HepG2 (cell line): ENCODE data around the gene PJA2.

Experiments
- CEBPB ChIP-seq: IDR thresholded peaks from 2 replicates; pipeline ENCODE4 v1.6.1; 2011; ENCODE audit warnings: low read depth, low read length, improper control_type of control experiment, borderline replicate concordance
- CHD2 ChIP-seq: IDR thresholded peaks from 2 replicates; pipeline ENCODE4 v1.6.1; 2011; ENCODE audit warnings: low read depth, low read length, improper control_type of control experiment
- GTF2F1 ChIP-seq: fragments of 150-350 bp; IDR thresholded peaks from 2 replicates; pipeline ENCODE4 v1.6.1; 2014; ENCODE audit warnings: low read length
- ZNF160 ChIP-seq: sonication (generic); formaldehyde crosslinking; IDR thresholded peaks from 2 replicates; pipeline ENCODE4 v1.8.0; 2022; ENCODE audit warnings: mild to moderate bottlenecking, inconsistent platforms, missing genetic modification reagents
- ZSCAN22 ChIP-seq: sonication (generic); formaldehyde crosslinking; IDR thresholded peaks from 2 replicates; pipeline ENCODE4 v1.4.0; 2020; ENCODE audit warnings: mild to moderate bottlenecking, missing genetic modification reagents
- TF ChIP-seq, protein P1 (sequence below): sonication (generic); formaldehyde crosslinking; IDR thresholded peaks from 2 replicates; pipeline ENCODE4 v1.8.0; 2022; ENCODE audit warnings: missing genetic modification reagents, mild to moderate bottlenecking, inconsistent platforms, borderline replicate concordance
- TF ChIP-seq, protein P2 (sequence below): sonication (generic); formaldehyde crosslinking; IDR thresholded peaks from 2 replicates; pipeline ENCODE4 v1.8.0; 2022; ENCODE audit warnings: low read depth, missing genetic modification reagents
- TF ChIP-seq, protein P3 (sequence below): sonication (generic); formaldehyde crosslinking; IDR thresholded peaks from 2 replicates; pipeline ENCODE4 v1.5.0; 2020; ENCODE audit warnings: mild to moderate bottlenecking, missing genetic modification reagents, moderate library complexity
- TF ChIP-seq, protein P4 (sequence below): IDR thresholded peaks from 2 replicates; pipeline ENCODE4 v1.6.1; 2016

DNA sequence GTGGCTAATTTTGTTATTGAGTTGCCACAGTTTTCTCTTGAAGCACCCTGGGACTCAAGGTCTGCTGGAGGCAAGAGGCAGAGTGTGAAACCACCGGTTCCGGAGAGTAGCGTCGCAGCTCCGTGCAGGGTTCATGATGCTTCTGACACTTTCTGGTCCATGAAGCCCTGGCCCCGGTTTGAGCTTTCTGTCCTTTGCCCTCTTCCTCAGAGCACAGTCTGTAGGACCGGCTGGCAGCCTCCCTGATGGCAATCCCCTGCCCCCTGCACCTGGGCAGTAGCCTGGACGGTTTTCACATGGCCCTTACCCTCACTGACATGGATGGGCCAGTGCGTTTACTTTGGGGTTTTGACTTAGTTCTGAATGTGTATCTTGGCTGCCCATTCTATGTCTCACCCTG is 111.9 kb downstream of the PJA2 start:
- TF ChIP-seq ZSCAN22 (CRISPR knock-in tag) (no peak), CHD2 (no peak), GTF2F1 (no peak), CEBPB (no peak), ZNF160 (no peak)
- TF ChIP-seq, protein P1, sequence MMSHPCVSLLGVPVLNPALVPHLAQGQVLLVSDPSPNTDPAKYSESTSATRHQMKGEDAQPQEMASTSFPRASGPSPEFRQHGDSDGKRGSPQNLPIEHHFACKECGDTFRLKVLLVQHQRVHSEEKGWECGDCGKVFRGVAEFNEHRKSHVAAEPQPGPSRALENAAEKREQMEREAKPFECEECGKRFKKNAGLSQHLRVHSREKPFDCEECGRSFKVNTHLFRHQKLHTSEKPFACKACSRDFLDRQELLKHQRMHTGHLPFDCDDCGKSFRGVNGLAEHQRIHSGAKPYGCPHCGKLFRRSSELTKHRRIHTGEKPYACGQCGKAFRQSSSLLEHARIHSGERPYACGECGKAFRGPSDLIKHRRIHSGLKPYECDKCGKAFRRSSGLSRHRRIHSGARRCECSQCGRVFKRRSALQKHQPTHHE (CRISPR knock-in tag): no peak
- TF ChIP-seq, protein P2, sequence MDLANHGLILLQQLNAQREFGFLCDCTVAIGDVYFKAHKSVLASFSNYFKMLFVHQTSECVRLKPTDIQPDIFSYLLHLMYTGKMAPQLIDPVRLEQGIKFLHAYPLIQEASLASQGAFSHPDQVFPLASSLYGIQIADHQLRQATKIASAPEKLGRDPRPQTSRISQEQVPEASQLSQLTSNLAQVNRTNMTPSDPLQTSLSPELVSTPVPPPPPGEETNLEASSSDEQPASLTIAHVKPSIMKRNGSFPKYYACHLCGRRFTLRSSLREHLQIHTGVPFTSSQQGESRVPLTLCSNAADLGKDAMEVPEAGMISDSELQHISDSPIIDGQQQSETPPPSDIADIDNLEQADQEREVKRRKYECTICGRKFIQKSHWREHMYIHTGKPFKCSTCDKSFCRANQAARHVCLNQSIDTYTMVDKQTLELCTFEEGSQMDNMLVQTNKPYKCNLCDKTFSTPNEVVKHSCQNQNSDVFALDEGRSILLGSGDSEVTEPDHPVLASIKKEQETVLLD (CRISPR knock-in tag): no peak
- TF ChIP-seq, protein P3, sequence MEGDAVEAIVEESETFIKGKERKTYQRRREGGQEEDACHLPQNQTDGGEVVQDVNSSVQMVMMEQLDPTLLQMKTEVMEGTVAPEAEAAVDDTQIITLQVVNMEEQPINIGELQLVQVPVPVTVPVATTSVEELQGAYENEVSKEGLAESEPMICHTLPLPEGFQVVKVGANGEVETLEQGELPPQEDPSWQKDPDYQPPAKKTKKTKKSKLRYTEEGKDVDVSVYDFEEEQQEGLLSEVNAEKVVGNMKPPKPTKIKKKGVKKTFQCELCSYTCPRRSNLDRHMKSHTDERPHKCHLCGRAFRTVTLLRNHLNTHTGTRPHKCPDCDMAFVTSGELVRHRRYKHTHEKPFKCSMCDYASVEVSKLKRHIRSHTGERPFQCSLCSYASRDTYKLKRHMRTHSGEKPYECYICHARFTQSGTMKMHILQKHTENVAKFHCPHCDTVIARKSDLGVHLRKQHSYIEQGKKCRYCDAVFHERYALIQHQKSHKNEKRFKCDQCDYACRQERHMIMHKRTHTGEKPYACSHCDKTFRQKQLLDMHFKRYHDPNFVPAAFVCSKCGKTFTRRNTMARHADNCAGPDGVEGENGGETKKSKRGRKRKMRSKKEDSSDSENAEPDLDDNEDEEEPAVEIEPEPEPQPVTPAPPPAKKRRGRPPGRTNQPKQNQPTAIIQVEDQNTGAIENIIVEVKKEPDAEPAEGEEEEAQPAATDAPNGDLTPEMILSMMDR: no peak
- TF ChIP-seq, protein P4, sequence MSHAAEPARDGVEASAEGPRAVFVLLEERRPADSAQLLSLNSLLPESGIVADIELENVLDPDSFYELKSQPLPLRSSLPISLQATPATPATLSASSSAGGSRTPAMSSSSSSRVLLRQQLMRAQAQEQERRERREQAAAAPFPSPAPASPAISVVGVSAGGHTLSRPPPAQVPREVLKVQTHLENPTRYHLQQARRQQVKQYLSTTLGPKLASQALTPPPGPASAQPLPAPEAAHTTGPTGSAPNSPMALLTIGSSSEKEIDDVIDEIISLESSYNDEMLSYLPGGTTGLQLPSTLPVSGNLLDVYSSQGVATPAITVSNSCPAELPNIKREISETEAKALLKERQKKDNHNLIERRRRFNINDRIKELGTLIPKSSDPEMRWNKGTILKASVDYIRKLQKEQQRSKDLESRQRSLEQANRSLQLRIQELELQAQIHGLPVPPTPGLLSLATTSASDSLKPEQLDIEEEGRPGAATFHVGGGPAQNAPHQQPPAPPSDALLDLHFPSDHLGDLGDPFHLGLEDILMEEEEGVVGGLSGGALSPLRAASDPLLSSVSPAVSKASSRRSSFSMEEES (CRISPR knock-in tag): no peak
